Activated CD4-positive, alpha-beta memory T cell treated with anti-CD3 and anti-CD28 coated beads, Interleukin-2, amount 10 ng/mL, durations not matched to agents 7 days and 5 days (primary cell): ENCODE results near the gene MALT1. TPM values are rescaled to one million over a fixed set of nuclear protein-coding genes. Genes with fewer than 3 reads are reported as not detected.

Experiments
- total RNA-seq, 2 experiments: library from RNA; stranded (reverse); gene quantifications; one replicate each; pipeline ENCODE4 v1.2.3, GENCODE V29; 2021

Gene MALT1
- total RNA-seq, 2 experiments from 2014 or later: 41.0 to 43.0 TPM

Other genes starting within 250 kb of the MALT1 start
- gene ALPK2, start 42.4 kb upstream of the MALT1 start, total RNA-seq: under 1 TPM; 0.18 TPM
- gene ZNF532, start 193.4 kb downstream of the MALT1 start, total RNA-seq: 1 to 10 TPM; 3.4 to 4.2 TPM